Left lung (tissue), 10 donors: ENCODE results near the gene DOCK4. TPM values are rescaled to one million over a fixed set of nuclear protein-coding genes. Genes with fewer than 3 reads are reported as not detected.

Experiments used
- ATAC-seq: fragments of 200-7000 bp; cut with Tn5 transposase; one replicate; pipeline ENCODE4 v1.9.1; 2020; ENCODE audit warnings: moderate library complexity
- DNase-seq, 4 donors: peaks; one replicate each; pipeline ENCODE4 v3.0.0-alpha.2; 2013 to 2020
- H3K27ac ChIP-seq, 2 donors: fragments of 200-600 bp; sonication (generic) in 1 of 2; one replicate each; pipeline versions ENCODE4 v1.5.0 to v1.8.0; 2020 to 2021
- H3K27me3 ChIP-seq, 2 donors: fragments of 200-600 bp; sonication (generic) in 1 of 2; one replicate each; pipeline versions ENCODE4 v1.5.0 to v1.8.0; 2020 to 2021
- H3K36me3 ChIP-seq, 2 donors: fragments of 200-600 bp; sonication (generic) in 1 of 2; one replicate each; pipeline versions ENCODE4 v1.5.0 to v1.8.0; 2020 to 2021
- H3K4me1 ChIP-seq, 2 donors: fragments of 200-600 bp; one replicate each; pipeline ENCODE4 v1.8.0; 2021
- H3K4me3 ChIP-seq, 2 donors: fragments of 200-600 bp; sonication (generic) in 1 of 2; one replicate each; pipeline versions ENCODE4 v1.5.0 to v1.8.0; 2020 to 2021; ENCODE audit warnings: mild to moderate bottlenecking in 1 of 2
- H3K9me3 ChIP-seq, 2 donors: fragments of 200-600 bp; sonication (generic) in 1 of 2; one replicate each; pipeline versions ENCODE4 v1.5.0 to v1.8.0; 2020 to 2021
- intact Hi-C, 2 donors: fragments of 100-400 bp; cut with DNase I; formaldehyde crosslinking; loops; one replicate each; pipeline versions ENCODE4 v1.11.2 to v1.14.2; 2022
- polyA plus RNA-seq, 6 donors: library from polyadenylated mRNA; unstranded; fragments of 120-200 nt; gene quantifications; one replicate each; pipeline ENCODE4 v1.2.1, GENCODE V29; 2013; ENCODE audit not compliant: insufficient read length in 6 of 6
- total RNA-seq, 2 donors: library from RNA; stranded (reverse); fragmentation: NEBNext Ultra II Directional; extraction: Animal tissue kit (Norgen Biotek cat#: 25700); gene quantifications; one replicate each; pipeline ENCODE4 v1.2.1, GENCODE V29; 2021
- TF ChIP-seq, protein P1 (sequence below), 2 donors: fragments of 200-600 bp; sonication (generic) in 1 of 2; IDR thresholded peaks; one replicate each; pipeline versions ENCODE4 v1.5.0 to v1.8.0; 2021; ENCODE audit warnings: antibody characterized with exemption in 2 of 2
- donor health status: DM: no; HTN: yes; CAD: no.
- donor health status: DM: no; HTN: no; CAD: no.

Gene DOCK4
- total and polyA plus RNA-seq, 8 donors: 38.9 to 64.3 (median 52.5) TPM

DNA sequence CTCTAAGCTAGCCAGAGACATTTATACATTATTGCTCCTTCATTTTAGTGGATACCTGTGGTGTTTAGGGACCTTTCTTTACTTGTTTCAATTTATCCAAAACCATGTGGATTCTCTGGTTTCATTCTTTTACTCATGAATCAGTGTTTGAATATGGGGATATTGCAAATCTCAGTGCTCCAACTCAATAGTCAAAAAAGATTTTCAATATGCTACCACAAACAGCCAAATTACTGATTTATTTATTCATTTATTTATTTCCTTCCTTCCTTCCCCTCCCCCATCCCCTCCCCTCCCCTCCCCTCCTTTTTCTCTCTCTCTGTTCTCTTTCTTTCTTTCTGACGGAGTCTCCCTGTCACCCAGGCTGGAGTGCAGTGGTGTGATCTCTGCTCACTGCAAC is 390.8 kb downstream of the DOCK4 start:
- Histone ChIP-seq H3K27me3 (no peaks in the 10 kb centered on the region), H3K4me3 (no peak overlapping the region), H3K36me3 (peaks cover 0 to 18% of the 10 kb centered on the region in 2 donors), H3K27ac (no peak overlapping the region), H3K4me1 (no peaks in the 10 kb centered on the region), H3K9me3 (no peaks in the 10 kb centered on the region)
- no peak for ATAC-seq
- TF ChIP-seq, protein P1, sequence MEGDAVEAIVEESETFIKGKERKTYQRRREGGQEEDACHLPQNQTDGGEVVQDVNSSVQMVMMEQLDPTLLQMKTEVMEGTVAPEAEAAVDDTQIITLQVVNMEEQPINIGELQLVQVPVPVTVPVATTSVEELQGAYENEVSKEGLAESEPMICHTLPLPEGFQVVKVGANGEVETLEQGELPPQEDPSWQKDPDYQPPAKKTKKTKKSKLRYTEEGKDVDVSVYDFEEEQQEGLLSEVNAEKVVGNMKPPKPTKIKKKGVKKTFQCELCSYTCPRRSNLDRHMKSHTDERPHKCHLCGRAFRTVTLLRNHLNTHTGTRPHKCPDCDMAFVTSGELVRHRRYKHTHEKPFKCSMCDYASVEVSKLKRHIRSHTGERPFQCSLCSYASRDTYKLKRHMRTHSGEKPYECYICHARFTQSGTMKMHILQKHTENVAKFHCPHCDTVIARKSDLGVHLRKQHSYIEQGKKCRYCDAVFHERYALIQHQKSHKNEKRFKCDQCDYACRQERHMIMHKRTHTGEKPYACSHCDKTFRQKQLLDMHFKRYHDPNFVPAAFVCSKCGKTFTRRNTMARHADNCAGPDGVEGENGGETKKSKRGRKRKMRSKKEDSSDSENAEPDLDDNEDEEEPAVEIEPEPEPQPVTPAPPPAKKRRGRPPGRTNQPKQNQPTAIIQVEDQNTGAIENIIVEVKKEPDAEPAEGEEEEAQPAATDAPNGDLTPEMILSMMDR (IDR thresholded peaks at IDR 0.05): no peak
- intact Hi-C loops: no loop called here
- no peak for DNase-seq

DNA sequence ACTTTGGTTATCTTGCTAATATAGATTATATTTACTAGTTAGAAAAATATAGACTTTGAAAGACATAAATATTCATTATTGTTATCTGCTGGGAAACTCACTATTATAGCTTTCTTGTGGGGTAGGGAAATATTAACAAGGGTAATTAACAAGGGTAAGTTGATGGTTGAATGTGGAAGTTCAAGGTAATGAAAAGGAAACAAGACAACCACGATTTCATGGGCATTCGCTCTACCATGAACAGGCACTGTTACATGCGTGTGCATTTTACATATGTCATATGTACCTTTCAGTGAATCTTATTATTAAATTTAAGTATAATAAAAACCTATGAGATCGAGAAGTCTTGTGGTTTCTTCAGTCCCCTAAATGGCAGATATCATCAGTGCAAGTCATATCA is 392.9 kb downstream of the DOCK4 start:
- TF ChIP-seq, protein P1 (IDR thresholded peaks at IDR 0.05): no peak
- peaks cover 0 to 25% of the 10 kb centered on the region in 2 donors for H3K36me3 ChIP-seq
- no peak overlapping the region for H3K4me3 ChIP-seq
- H3K4me1 ChIP-seq: no peaks in the 10 kb centered on the region
- DNase-seq (no peak), ATAC-seq (no peak)
- intact Hi-C loops: no loop called here
- no peaks in the 10 kb centered on the region for H3K9me3 ChIP-seq
- no peaks in the 10 kb centered on the region for H3K27me3 ChIP-seq
- H3K27ac ChIP-seq: no peak overlapping the region

DNA sequence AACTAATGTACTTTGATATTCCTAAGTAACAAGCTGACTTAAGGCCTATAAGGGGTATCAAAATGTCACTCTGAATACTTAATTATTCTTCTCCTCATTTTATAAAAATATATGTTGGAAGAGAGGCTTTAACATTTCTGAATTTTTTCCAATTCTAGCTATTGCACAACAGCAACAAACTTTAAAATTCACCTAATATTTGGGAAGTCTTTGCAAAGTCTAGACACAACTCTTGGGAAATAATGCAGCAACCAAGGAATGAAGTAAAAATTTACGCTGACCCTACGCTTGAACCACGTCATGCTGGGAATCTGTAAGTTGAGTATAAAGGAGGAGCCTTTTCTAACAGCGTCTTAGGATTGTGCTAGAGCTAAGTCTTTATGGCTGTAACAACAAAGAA is 400.0 kb downstream of the DOCK4 start:
- intact Hi-C loops: no loop called here
- ATAC-seq: no peak

DNA sequence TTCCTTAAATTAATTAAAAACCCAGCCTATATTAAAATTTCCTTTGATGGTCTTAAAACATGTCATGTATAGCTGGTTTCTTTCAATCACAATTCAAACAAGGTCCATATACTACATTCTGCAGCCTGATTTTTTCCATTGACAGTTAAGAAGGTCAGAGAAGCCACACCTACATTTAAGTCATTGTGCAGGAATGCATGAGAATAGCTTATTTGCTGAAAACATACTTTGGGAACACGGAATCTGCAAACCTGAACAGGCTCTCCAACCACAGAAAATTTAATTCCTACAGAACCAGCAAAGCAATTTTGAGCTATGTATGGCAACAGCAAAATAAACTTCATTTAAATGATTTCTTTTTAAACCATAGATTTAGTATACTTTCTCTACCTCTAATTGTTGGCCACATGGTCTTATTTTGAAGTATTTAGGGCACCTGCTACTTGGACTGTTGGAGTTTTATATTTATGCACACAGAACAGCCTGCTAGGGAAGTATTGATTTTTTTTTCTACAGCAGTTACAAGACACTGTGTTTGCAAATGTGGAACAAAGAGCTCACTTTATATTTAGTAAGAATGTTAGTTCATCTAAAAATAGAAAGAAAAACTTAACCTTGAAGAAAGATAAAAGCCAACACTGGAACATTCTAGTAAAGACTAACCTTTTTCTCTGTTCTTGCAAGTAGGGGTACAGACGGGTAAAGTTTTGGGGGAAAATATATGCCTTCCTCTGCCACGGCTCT is 403.0 kb downstream of the DOCK4 start:
- ATAC-seq: peak; percentile 65
- H3K4me3 ChIP-seq: no peak overlapping the region

More for the DNA sequence above, 400.0 kb downstream of the DOCK4 start:
- Histone ChIP-seq H3K4me3 (no peak overlapping the region), H3K27ac (no peak overlapping the region), H3K4me1 (no peaks in the 10 kb centered on the region), H3K9me3 (peaks cover 0 to 18% of the 10 kb centered on the region in 2 donors), H3K36me3 (peaks cover 0 to 29% of the 10 kb centered on the region in 2 donors), H3K27me3 (no peaks in the 10 kb centered on the region)
- TF ChIP-seq, protein P1 (IDR thresholded peaks at IDR 0.05): no peak
- no peak for DNase-seq

DNA sequence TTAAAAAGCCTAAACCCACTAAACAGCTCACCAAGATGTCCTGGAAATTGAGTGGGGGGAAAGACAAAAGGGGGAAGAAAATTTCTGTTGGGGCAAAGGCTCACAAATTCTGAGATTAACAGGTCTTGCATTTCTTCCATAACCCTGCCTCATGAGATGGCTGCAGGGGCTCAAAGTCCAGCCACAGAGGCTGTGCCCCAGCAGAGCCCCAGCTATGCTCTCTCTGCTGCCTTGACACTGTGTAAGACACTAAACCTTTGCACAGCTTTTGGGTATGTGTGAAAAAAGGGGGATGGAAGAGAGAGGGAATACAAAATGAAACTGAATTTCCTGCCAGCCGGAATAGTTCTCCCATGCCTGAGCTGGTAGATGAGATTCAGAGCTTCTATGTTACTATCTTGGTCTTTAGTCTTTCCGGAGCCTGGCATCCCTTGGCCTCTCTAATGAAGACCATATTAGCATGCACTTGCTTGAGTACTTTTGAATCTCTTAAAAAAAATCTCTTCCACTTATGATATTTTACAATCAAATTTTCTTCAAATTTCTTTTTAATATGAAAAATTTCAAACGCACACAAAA is 403.9 kb downstream of the DOCK4 start:
- H3K27me3 ChIP-seq: no peaks in the 10 kb centered on the region
- intact Hi-C loops: no loop called here
- no peak overlapping the region for H3K27ac ChIP-seq
- H3K36me3 ChIP-seq: peaks cover 0 to 29% of the 10 kb centered on the region in 2 donors
- TF ChIP-seq, protein P1 (IDR thresholded peaks at IDR 0.05): no peak
- H3K4me1 ChIP-seq: no peaks in the 10 kb centered on the region
- no peak overlapping the region for H3K4me3 ChIP-seq
- peaks cover 0 to 57% of the 10 kb centered on the region in 2 donors for H3K9me3 ChIP-seq
- ATAC-seq (no peak), DNase-seq (no peak)

More for the DNA sequence above, 403.0 kb downstream of the DOCK4 start:
- intact Hi-C loops: no loop called here
- Histone ChIP-seq H3K27me3 (no peaks in the 10 kb centered on the region), H3K4me1 (no peaks in the 10 kb centered on the region), H3K9me3 (peaks cover 0 to 48% of the 10 kb centered on the region in 2 donors), H3K27ac (peak overlapping the region in 1 of 2 donors; percentile 1), H3K36me3 (peaks cover 0 to 23% of the 10 kb centered on the region in 2 donors)
- TF ChIP-seq, protein P1 (IDR thresholded peaks at IDR 0.05): no peak
- DNase-seq: no peak
